OCI-LY1 (cell line): ENCODE results near the gene FAM161A.

Experiments used
- H2AFZ ChIP-seq: fragments of 200-600 bp; sonication (generic), shearing (Covaris generic); 2 replicates; pipeline ENCODE4 v1.6.0; 2014; ENCODE audit warnings: antibody characterized with exemption, mild to moderate bottlenecking, low read length
- H3F3A ChIP-seq: fragments of 200-600 bp; sonication (generic), shearing (Covaris generic); 2 replicates; pipeline ENCODE4 v1.6.0; 2014; ENCODE audit warnings: mild to moderate bottlenecking, antibody characterized with exemption, low read length, moderate library complexity; ENCODE audit not compliant: insufficient read depth
- H3K27ac ChIP-seq: fragments of 200-600 bp; sonication (generic); 2 replicates; pipeline ENCODE4 v1.5.1; 2014; ENCODE audit warnings: low read length, mixed run types, mild to moderate bottlenecking, low read depth; ENCODE audit not compliant: poor library complexity, severe bottlenecking
- H3K27me3 ChIP-seq: fragments of 200-600 bp; sonication (generic); 2 replicates; pipeline ENCODE4 v1.6.0; 2014; ENCODE audit warnings: antibody characterized with exemption, mild to moderate bottlenecking, low read length, moderate library complexity; ENCODE audit not compliant: insufficient read depth
- H3K36me3 ChIP-seq: fragments of 200-600 bp; sonication (generic); 2 replicates; pipeline ENCODE4 v1.6.1; 2014; ENCODE audit warnings: mild to moderate bottlenecking, antibody characterized with exemption, low read length, moderate library complexity, mixed read lengths; ENCODE audit not compliant: insufficient read depth
- H3K4me1 ChIP-seq: fragments of 200-600 bp; sonication (generic); 2 replicates; pipeline ENCODE4 v1.5.1; 2014; ENCODE audit warnings: mild to moderate bottlenecking, low read length, moderate library complexity; ENCODE audit not compliant: insufficient read depth, severe bottlenecking
- H3K4me2 ChIP-seq: fragments of 200-600 bp; sonication (generic), shearing (Covaris generic); 2 replicates; pipeline ENCODE4 v1.6.1; 2014; ENCODE audit warnings: low read length
- H3K4me3 ChIP-seq: fragments of 200-600 bp; sonication (generic); 2 replicates; pipeline ENCODE4 v1.5.1; 2014; ENCODE audit warnings: low read length, low read depth, mild to moderate bottlenecking, mixed read lengths; ENCODE audit not compliant: poor library complexity, severe bottlenecking
- H3K79me2 ChIP-seq: fragments of 200-600 bp; shearing (Covaris generic); 2 replicates; pipeline ENCODE4 v1.6.1; 2016; ENCODE audit warnings: mixed run types, low read length, mixed read lengths; ENCODE audit not compliant: insufficient read depth
- H3K9ac ChIP-seq: fragments of 200-600 bp; sonication (generic), shearing (Covaris generic); 2 replicates; pipeline ENCODE4 v1.6.1; 2014; ENCODE audit warnings: mild to moderate bottlenecking, low read length, mixed read lengths
- H3K9me2 ChIP-seq: fragments of 200-600 bp; sonication (generic), shearing (Covaris generic); 2 replicates; pipeline ENCODE4 v1.6.1; 2014; ENCODE audit warnings: low read depth, mild to moderate bottlenecking, low read length, mixed read lengths
- H3K9me3 ChIP-seq: fragments of 200-600 bp; shearing (Covaris generic); 2 replicates; pipeline ENCODE4 v1.6.1; 2014; ENCODE audit warnings: low read length, mixed read lengths
- H4K20me1 ChIP-seq: fragments of 200-600 bp; sonication (generic), shearing (Covaris generic); 2 replicates; pipeline ENCODE4 v1.6.0; 2016; ENCODE audit warnings: mild to moderate bottlenecking, low read length; ENCODE audit not compliant: insufficient read depth
- CTCF ChIP-seq: fragments of 200-600 bp; sonication (generic), shearing (Covaris generic); IDR thresholded peaks from 2 replicates; pipeline ENCODE4 v1.5.1; 2017; ENCODE audit warnings: mild to moderate bottlenecking, antibody characterized with exemption, low read length, moderate library complexity, mixed read lengths
- EZH2 ChIP-seq: fragments of 200-600 bp; sonication (generic), shearing (Covaris generic); IDR thresholded peaks from 2 replicates; pipeline ENCODE4 v1.8.0; 2017; ENCODE audit warnings: borderline replicate concordance, mixed run types, mild to moderate bottlenecking, antibody characterized with exemption, low read length, moderate library complexity, mixed read lengths

The FAM161A gene

DNA sequence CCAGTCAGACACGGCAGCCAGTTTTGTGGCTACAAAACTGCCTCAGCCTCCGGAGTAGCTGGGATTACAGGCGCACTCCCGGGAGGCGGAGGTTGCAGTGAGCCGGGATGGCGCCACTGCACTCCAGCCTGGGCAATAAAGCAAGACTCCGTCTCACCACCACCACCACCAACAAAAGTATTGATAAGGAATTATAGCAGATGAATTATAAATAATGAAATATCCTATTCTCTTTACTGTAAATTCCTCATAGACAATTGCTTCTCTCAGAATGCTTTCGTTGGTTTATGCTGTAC is 1.4 kb upstream of the FAM161A start:
- no peaks in the 10 kb centered on the region for H3K27me3 ChIP-seq
- no peaks in the 10 kb centered on the region for H3K9me3 ChIP-seq
- H3K9me2 ChIP-seq = no peaks in the 10 kb centered on the region
- no peak for TF ChIP-seq EZH2
- no peak for TF ChIP-seq CTCF
- peaks cover 26% of the 10 kb centered on the region for H3K4me1 ChIP-seq
- peak overlapping the region; percentile 89 for H3K4me2 ChIP-seq
- H2AFZ ChIP-seq = peak overlapping the region; percentile 84
- H4K20me1 ChIP-seq = no peaks in the 10 kb centered on the region
- peak overlapping the region; percentile 77 for H3K4me3 ChIP-seq
- peak overlapping the region; percentile 75 for H3K9ac ChIP-seq
- no peaks in the 10 kb centered on the region for H3F3A ChIP-seq
- H3K36me3 ChIP-seq = no peaks in the 10 kb centered on the region; the same call in 1 of the 2 replicates
- H3K27ac ChIP-seq = peak overlapping the region; percentile 83
- H3K79me2 ChIP-seq = no peaks in the 10 kb centered on the region

- H3K9me3 ChIP-seq = no peaks in the 10 kb centered on the region
- H4K20me1 ChIP-seq = no peaks in the 10 kb centered on the region
- no peaks in the 10 kb centered on the region; the same call in 1 of the 2 replicates for H3K36me3 ChIP-seq
- H3K4me3 ChIP-seq = peak overlapping the region; percentile 77
- H3F3A ChIP-seq = no peaks in the 10 kb centered on the region
- H2AFZ ChIP-seq = peak overlapping the region; percentile 84
- peak overlapping the region; percentile 83 for H3K27ac ChIP-seq
- TF ChIP-seq EZH2 = no peak
- TF ChIP-seq CTCF = peak; percentile 10; the same call in 1 of the 2 replicates
- no peaks in the 10 kb centered on the region for H3K79me2 ChIP-seq
- no peaks in the 10 kb centered on the region for H3K27me3 ChIP-seq
- H3K4me1 ChIP-seq = peaks cover 26% of the 10 kb centered on the region
- H3K9ac ChIP-seq = peak overlapping the region; percentile 75
- peak overlapping the region; percentile 89 for H3K4me2 ChIP-seq
- no peaks in the 10 kb centered on the region for H3K9me2 ChIP-seq
Observed at GRCh38 chr2:61854564-61855317, 881 bp upstream of the FAM161A start.

DNA sequence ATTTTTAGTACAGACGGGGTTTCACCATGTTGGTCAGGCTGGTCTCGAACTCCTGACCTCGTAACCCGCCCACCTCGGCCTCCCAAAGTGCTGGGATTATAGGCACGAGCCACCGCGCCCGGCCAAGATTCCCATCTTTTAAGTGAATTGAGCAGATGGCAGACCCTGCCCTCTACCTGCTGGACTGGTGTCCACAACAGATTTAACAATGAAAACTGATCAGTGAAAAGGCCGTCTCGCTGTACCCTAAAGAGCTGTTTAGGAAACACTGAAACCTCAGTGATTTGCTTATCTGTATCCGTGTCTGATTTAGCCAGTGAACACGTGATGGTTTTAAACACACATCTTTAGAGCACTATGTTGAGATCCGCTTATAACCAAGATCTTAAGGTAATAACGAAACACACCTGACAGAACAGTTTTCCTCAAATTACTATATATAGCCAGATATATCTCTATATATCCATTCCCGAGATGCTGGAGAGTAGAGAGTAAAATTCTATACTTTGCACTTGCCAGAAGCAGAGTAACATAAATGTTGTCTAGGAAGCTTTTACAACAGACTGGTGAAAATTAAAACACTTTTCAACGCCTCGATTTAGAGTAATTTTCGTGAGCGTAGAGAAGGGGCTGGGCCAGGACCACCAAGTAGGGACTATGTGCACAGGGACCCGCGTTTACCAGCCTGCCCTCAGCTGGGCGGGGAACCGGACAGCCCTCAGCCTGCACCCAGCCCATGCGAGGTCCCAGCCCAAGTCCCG is 594 bp downstream of the FAM161A start:
- Histone ChIP-seq H3K4me3 (peak overlapping the region; percentile 77), H3K9ac (peak overlapping the region; percentile 75), H3K4me1 (peaks cover 26% of the 10 kb centered on the region), H3K36me3 (no peaks in the 10 kb centered on the region; the same call in 1 of the 2 replicates), H3K79me2 (no peaks in the 10 kb centered on the region), H4K20me1 (no peaks in the 10 kb centered on the region), H3K9me3 (no peaks in the 10 kb centered on the region), H3K4me2 (peak overlapping the region; percentile 89), H2AFZ (peak overlapping the region; percentile 5; the same call in 1 of the 2 replicates), H3K9me2 (no peaks in the 10 kb centered on the region), H3K27ac (no peak overlapping the region), H3F3A (no peaks in the 10 kb centered on the region), H3K27me3 (no peaks in the 10 kb centered on the region)
- TF ChIP-seq EZH2 (no peak), CTCF (no peak)
